Measurements from ENCODE around the gene BABAM1. TPM values are rescaled to one million over a fixed set of nuclear protein-coding genes. Genes with fewer than 3 reads are reported as not detected.

The BABAM1 gene
- total and polyA plus RNA-seq, 2 experiments from 2014 or later, result 82.7 to 90.3 TPM

DNA sequence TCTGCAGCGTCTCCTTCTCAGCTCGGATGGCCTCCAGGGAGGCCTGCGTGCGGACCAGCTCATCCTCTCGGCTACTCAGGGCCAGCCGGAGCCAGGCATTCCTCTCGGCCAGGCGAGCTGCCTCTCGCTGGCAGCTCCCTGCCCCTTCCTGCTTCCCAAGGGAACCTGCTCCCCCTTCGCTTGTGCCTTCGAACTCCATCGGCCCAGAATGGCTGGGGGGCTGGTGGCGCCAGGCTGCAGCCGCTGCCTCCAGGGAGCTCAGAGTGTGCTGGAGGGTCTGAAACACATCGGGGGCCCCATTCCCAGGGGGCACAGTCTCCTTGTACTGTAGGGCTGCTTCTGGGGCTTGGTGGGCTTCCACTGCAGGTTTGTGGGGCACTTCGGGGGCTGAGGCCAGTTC, 4.7 kb upstream of the BABAM1 start:
- Histone ChIP-seq H4K20me1 (ENCODE audit: insufficient read depth) (no peaks in the 10 kb centered on the region), H3K9me2 (ENCODE audit: insufficient read depth) (no peaks in the 10 kb centered on the region), H3K27ac (no peak overlapping the region), H2AFZ (no peak overlapping the region), H3K27me3 (replicated peaks; ENCODE audit: insufficient read depth) (no peaks in the 10 kb centered on the region), H3F3A (ENCODE audit: insufficient read depth) (peaks cover 1% of the 10 kb centered on the region), H3K4me3 (no peak overlapping the region), H3K9ac (no peak overlapping the region), H3K79me2 (ENCODE audit: insufficient read depth) (peaks cover 2% of the 10 kb centered on the region; the same call in 1 of the 2 replicates), H3K4me2 (ENCODE audit: unreplicated experiment) (no peak overlapping the region), H3K4me1 (ENCODE audit: insufficient read depth) (no peaks in the 10 kb centered on the region), H3K9me3 (ENCODE audit: low read depth) (no peaks in the 10 kb centered on the region), H3K36me3 (ENCODE audit: low read depth) (no peaks in the 10 kb centered on the region)
- no peak for DNase-seq
- WGBS, 2 experiments (ENCODE audit: low coverage in 1 of 2, low lambda C conversion rate in 2 of 2, missing lambda C conversion rate in 2 of 2), result 52 to 57% methylated on average over 16 of the region's 16 CpGs
- in situ Hi-C loops (cut with MboI), result no loop called here
- TF ChIP-seq EZH2phosphoT487 (IDR thresholded peaks at IDR 0.05; ENCODE audit: insufficient read depth, low read depth) (no peak), EZH2 (IDR thresholded peaks at IDR 0.05; ENCODE audit: insufficient read depth, poor library complexity, severe bottlenecking) (no peak)

DNA sequence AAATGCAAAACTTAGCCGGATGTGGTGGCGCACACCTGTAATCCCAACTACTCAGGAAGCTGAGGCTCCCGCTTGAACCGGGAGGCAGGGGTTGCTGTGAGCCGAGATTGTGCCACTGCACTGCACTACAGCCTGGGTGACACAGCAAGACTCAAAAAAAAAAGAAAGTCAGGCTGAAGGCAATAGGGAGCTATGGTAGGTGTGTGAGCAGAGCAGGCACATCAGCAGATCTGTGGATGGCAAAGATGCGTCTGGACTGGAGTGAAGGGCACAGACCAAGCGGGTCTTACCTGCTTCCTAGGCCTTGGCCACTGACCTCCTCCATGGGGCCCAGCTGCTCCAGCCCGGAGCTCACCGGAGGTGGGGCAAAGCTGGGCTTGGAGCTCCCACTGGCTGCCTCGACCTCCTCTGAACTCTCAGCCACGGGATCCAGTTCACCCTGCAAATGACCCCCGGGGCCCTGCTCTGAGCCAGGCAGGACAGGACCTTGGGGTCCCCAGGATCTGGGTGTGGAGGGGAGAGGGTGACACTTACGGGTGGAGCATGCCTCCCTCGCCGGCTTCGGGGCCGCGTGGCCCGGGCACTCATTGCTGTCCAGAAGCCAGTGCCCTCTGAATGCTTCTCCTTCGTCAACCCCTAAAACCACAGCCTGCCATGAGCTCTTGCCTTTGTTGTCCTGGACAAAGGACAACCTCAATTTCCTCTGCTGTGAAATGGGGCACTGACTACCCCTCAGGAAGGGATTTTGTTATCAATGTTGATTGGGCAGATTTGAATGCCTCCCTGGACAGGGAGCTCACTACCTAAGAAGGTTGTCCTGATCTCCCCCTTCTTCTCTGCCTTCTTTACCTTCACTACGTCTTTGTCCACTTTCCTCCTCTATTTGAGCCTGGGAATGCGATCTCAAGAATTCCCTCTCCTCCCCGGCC, 3.3 kb upstream of the BABAM1 start:
- H3K27me3 ChIP-seq (replicated peaks; ENCODE audit: insufficient read depth), result no peaks in the 10 kb centered on the region
- no peaks in the 10 kb centered on the region for H3K9me3 ChIP-seq (ENCODE audit: low read depth)
- TF ChIP-seq EZH2 (IDR thresholded peaks at IDR 0.05; ENCODE audit: insufficient read depth, poor library complexity, severe bottlenecking), result no peak
- TF ChIP-seq EZH2phosphoT487 (IDR thresholded peaks at IDR 0.05; ENCODE audit: insufficient read depth, low read depth), result no peak
- in situ Hi-C loops (cut with MboI), result no loop called here
- no peak overlapping the region for H2AFZ ChIP-seq
- peaks cover 7% of the 10 kb centered on the region for H3F3A ChIP-seq (ENCODE audit: insufficient read depth)
- no peak overlapping the region for H3K9ac ChIP-seq
- H3K4me3 ChIP-seq, result no peak overlapping the region
- no peak for DNase-seq
- H3K36me3 ChIP-seq (ENCODE audit: low read depth), result no peaks in the 10 kb centered on the region
- peaks cover 16% of the 10 kb centered on the region for H3K79me2 ChIP-seq (ENCODE audit: insufficient read depth)
- no peak overlapping the region for H3K4me2 ChIP-seq (ENCODE audit: unreplicated experiment)
- H4K20me1 ChIP-seq (ENCODE audit: insufficient read depth), result no peaks in the 10 kb centered on the region
- no peak overlapping the region for H3K27ac ChIP-seq
- WGBS, 2 experiments (ENCODE audit: low coverage in 1 of 2, low lambda C conversion rate in 2 of 2, missing lambda C conversion rate in 2 of 2), result 72 to 83% methylated on average over 17 to 23 of the region's 23 CpGs
- no peaks in the 10 kb centered on the region for H3K9me2 ChIP-seq (ENCODE audit: insufficient read depth)
- peaks cover 6% of the 10 kb centered on the region for H3K4me1 ChIP-seq (ENCODE audit: insufficient read depth)

DNA sequence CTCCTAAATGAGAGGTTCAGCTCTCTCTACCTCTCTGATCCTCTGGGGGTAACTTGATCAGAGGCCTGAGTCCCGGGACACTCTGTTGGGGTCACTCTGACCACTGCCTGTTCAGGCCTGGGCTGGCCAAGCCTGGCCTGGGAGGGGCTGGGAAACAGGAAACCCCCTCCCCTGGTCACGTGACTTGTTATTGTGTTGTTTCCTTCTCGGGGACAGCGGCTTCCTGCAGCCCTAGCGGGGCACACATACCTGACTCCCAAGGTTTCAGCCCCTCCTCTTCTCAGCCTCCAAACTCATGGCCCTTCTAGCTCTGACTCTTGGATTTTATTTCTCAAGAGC, 2.6 kb upstream of the BABAM1 start, which contains the start of gene USHBP1:
TSS of gene USHBP1 (minus strand) at position 105 of the 339 bp plus-strand sequence. CDS start 446 bp downstream, outside the sequence.
- H3K9me3 ChIP-seq (ENCODE audit: low read depth), result no peaks in the 10 kb centered on the region
- WGBS, 2 experiments (ENCODE audit: low coverage in 1 of 2, low lambda C conversion rate in 2 of 2, missing lambda C conversion rate in 2 of 2), result 33 to 39% methylated on average over 5 of the region's 5 CpGs
- no peak within 1 kb of the TSS for H3K4me2 ChIP-seq (ENCODE audit: unreplicated experiment)

DNA sequence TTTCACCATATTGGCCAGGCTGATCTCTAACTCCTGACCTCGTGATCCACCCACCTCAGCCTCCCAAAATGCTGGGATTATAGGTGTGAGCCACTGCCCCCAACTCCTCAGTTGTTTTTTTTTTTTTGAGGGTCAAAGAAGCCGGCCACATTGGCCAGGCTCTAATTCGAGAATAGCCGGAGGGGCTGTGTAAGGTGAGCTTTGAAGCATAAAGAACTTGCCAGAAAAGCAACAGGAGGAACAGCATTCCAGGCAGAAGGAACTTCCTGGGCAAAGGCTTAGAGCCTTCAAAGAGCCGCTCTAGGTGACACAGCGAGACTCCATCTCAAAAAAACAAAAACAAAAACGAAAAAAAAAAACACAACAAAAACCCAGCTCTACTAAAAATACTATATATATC, 1.2 kb upstream of the BABAM1 start:
- Histone ChIP-seq H3K9ac (no peak overlapping the region), H3K36me3 (ENCODE audit: low read depth) (no peaks in the 10 kb centered on the region), H2AFZ (peak overlapping the region; percentile 65), H3K79me2 (ENCODE audit: insufficient read depth) (peaks cover 30% of the 10 kb centered on the region), H3K9me2 (ENCODE audit: insufficient read depth) (no peaks in the 10 kb centered on the region), H3K4me2 (ENCODE audit: unreplicated experiment) (no peak overlapping the region), H3K27me3 (replicated peaks; ENCODE audit: insufficient read depth) (no peaks in the 10 kb centered on the region), H3F3A (ENCODE audit: insufficient read depth) (peaks cover 7% of the 10 kb centered on the region), H3K9me3 (ENCODE audit: low read depth) (no peaks in the 10 kb centered on the region), H3K4me3 (no peak overlapping the region), H3K4me1 (ENCODE audit: insufficient read depth) (peaks cover 6% of the 10 kb centered on the region), H3K27ac (no peak overlapping the region), H4K20me1 (ENCODE audit: insufficient read depth) (no peaks in the 10 kb centered on the region)
- DNase-seq, result no peak
- 88 to 91% methylated on average over 7 of the region's 7 CpGs for WGBS, 2 experiments (ENCODE audit: low coverage in 1 of 2, low lambda C conversion rate in 2 of 2, missing lambda C conversion rate in 2 of 2)
- TF ChIP-seq EZH2 (IDR thresholded peaks at IDR 0.05; ENCODE audit: insufficient read depth, poor library complexity, severe bottlenecking), result no peak
- no peak for TF ChIP-seq EZH2phosphoT487 (IDR thresholded peaks at IDR 0.05; ENCODE audit: insufficient read depth, low read depth)
- in situ Hi-C loops (cut with MboI), result no loop called here

More for the DNA sequence above, 2.6 kb upstream of the BABAM1 start, which contains the start of gene USHBP1:
- peaks cover 6% of the 10 kb centered on the region for H3K4me1 ChIP-seq (ENCODE audit: insufficient read depth)
- no peak within 1 kb of the TSS for H3K4me3 ChIP-seq
- H3K27ac ChIP-seq, result no peak within 1 kb of the TSS
- no peaks in the 10 kb centered on the region for H3K9me2 ChIP-seq (ENCODE audit: insufficient read depth)
- H3K9ac ChIP-seq, result no peak within 1 kb of the TSS
- H3K27me3 ChIP-seq (replicated peaks; ENCODE audit: insufficient read depth), result no peaks in the 10 kb centered on the region
- H3K79me2 ChIP-seq (ENCODE audit: insufficient read depth), result peaks cover 22% of the 10 kb centered on the region
- no peak for TF ChIP-seq EZH2phosphoT487 (IDR thresholded peaks at IDR 0.05; ENCODE audit: insufficient read depth, low read depth)
- TF ChIP-seq EZH2 (IDR thresholded peaks at IDR 0.05; ENCODE audit: insufficient read depth, poor library complexity, severe bottlenecking), result no peak
- no peaks in the 10 kb centered on the region for H4K20me1 ChIP-seq (ENCODE audit: insufficient read depth)
- no peak for DNase-seq
- no peaks in the 10 kb centered on the region for H3K36me3 ChIP-seq (ENCODE audit: low read depth)
- no peak within 1 kb of the TSS for H2AFZ ChIP-seq
- H3F3A ChIP-seq (ENCODE audit: insufficient read depth), result peaks cover 7% of the 10 kb centered on the region
- in situ Hi-C loops (cut with MboI), result no loop called here
